ENCODE measurements around the gene IQSEC3.

DNA sequence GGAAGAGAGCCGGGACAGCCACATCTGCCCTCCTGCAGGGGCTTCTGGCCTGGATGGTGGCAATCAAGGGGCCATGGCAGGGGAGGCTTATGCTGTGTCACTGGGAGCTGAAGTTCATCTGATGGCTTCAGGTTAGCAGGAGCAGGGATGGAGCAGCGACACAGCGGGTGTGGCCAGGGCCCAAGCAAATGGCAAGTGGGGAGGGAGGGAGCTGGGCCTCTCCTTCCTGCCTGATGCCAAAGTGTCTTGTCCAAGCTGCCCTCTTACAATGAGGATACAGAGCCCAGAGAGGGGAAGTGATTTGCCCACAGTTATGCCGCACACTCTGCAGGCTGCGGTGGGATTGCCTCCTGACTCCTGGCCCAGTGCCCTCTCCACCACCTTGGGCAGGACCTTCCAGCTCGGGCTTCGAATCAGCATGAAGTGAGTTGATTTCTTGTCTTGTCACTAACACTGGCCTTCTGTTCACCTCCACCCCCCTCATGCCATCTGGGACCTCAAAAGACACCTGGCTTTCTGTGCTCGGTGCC is 51.3 kb downstream of the IQSEC3 start:
- TF ChIP-seq, protein P1, sequence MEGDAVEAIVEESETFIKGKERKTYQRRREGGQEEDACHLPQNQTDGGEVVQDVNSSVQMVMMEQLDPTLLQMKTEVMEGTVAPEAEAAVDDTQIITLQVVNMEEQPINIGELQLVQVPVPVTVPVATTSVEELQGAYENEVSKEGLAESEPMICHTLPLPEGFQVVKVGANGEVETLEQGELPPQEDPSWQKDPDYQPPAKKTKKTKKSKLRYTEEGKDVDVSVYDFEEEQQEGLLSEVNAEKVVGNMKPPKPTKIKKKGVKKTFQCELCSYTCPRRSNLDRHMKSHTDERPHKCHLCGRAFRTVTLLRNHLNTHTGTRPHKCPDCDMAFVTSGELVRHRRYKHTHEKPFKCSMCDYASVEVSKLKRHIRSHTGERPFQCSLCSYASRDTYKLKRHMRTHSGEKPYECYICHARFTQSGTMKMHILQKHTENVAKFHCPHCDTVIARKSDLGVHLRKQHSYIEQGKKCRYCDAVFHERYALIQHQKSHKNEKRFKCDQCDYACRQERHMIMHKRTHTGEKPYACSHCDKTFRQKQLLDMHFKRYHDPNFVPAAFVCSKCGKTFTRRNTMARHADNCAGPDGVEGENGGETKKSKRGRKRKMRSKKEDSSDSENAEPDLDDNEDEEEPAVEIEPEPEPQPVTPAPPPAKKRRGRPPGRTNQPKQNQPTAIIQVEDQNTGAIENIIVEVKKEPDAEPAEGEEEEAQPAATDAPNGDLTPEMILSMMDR (conservative IDR thresholded peaks at IDR 0.05) = no peak
- no peak for TF ChIP-seq ZFX (IDR thresholded peaks at IDR 0.05)
